ENCODE data around the gene CRTAC1. TPM values are rescaled to one million over a fixed set of nuclear protein-coding genes. Genes with fewer than 3 reads are reported as not detected.

CRTAC1 gene
- total RNA-seq, 1 donor from 2014 or later: 0.06 TPM

GRCh38 chr10:97991871-97992270 is 38.5 kb downstream of the CRTAC1 start:
- DNase-seq (ENCODE audit: low read depth): no peak
- TF ChIP-seq CTCF (conservative IDR thresholded peaks at IDR 0.05; ENCODE audit: low read depth, low read length): no peak

GRCh38 chr10:97981816-97982215 is 48.6 kb downstream of the CRTAC1 start:
- DNase-seq (ENCODE audit: low read depth): no peak
- H3K4me3 ChIP-seq (ENCODE audit: low read depth, low read length): no peak overlapping the region
- TF ChIP-seq CTCF (conservative IDR thresholded peaks at IDR 0.05; ENCODE audit: low read depth, low read length): no peak

More at GRCh38 chr10:97991871-97992270, 38.5 kb downstream of the CRTAC1 start:
- no peak overlapping the region for H3K4me3 ChIP-seq (ENCODE audit: low read depth, low read length)

GRCh38 chr10:97977673-97978072 is 52.7 kb downstream of the CRTAC1 start:
- H3K4me3 ChIP-seq (ENCODE audit: low read depth, low read length): no peak overlapping the region

GRCh38 chr10:97975598-97975997 is 54.8 kb downstream of the CRTAC1 start:
- no peak for TF ChIP-seq CTCF (conservative IDR thresholded peaks at IDR 0.05; ENCODE audit: low read depth, low read length)
- no peak overlapping the region for H3K4me3 ChIP-seq (ENCODE audit: low read depth, low read length)

More at GRCh38 chr10:97977673-97978072, 52.7 kb downstream of the CRTAC1 start:
- TF ChIP-seq CTCF (conservative IDR thresholded peaks at IDR 0.05; ENCODE audit: low read depth, low read length): no peak
- no peak for DNase-seq (ENCODE audit: low read depth)

GRCh38 chr10:97974526-97975525 is 55.6 kb downstream of the CRTAC1 start:
- DNase-seq (ENCODE audit: low read depth): no peak
- TF ChIP-seq CTCF (conservative IDR thresholded peaks at IDR 0.05; ENCODE audit: low read depth, low read length): no peak
- no peak overlapping the region for H3K4me3 ChIP-seq (ENCODE audit: low read depth, low read length)

More at GRCh38 chr10:97975598-97975997, 54.8 kb downstream of the CRTAC1 start:
- no peak for DNase-seq (ENCODE audit: low read depth)

- TF ChIP-seq CTCF (conservative IDR thresholded peaks at IDR 0.05; ENCODE audit: low read depth, low read length): no peak
- no peak overlapping the region for H3K4me3 ChIP-seq (ENCODE audit: low read depth, low read length)
- DNase-seq (ENCODE audit: low read depth): no peak
Measured at GRCh38 chr10:97974100-97974499, 56.3 kb downstream of the CRTAC1 start.
